ENCODE results near the gene B9D1. TPM values are rescaled to one million over a fixed set of nuclear protein-coding genes. Genes with fewer than 3 reads are reported as not detected.

The B9D1 gene
- total and polyA plus RNA-seq, 2 donors from 2014 or later = 32.1 to 67.5 TPM

DNA sequence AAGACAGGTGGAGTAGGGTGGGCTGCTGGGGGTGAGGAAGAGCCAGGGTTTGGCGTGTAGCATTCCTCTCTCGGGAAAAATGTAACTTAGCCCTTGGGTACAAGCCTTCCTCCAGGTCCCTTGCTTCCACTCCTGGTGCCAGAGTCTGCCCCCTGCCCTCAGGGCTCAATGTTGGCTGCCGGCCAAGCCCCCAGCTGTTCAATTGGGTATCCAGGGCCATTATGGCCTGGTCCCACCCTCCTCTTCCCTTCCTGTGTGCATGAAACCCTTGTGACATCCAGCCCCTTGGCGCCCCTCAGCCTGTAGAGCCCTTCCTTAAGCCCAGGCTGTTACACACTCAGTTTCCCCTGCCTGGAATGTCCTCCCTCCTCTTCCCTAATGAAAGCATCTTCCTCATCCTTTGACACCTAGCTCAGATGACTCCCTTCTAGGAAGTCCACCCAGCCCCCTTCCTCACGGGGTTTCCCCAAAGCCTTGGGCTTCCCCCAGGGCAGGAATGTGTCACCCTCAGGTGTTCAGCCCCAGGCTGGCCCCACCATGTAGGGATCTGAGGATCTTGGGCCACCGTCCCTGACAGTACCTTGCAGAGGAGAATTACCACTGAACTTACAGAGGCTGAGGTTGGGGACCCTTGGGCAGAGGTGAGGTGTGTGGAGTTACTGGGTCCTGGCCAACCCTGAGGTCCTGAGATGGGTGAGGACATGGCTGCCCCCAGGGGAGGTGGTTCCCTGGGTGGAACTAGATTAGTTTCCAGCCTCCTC, 30.0 kb downstream of the B9D1 start:
- Histone ChIP-seq H3K27ac (ENCODE audit: low read depth in 2 of 2, low read length in 2 of 2) (no peak overlapping the region), H3K4me3 (ENCODE audit: low read length in 3 of 3) (no peak overlapping the region), H3K36me3 (ENCODE audit: control insufficient read depth in 2 of 3, insufficient read depth in 3 of 3, low read length in 3 of 3) (peaks cover 0 to 4% (median 0%) of the 10 kb centered on the region in 3 donors), H3K27me3 (ENCODE audit: control insufficient read depth, insufficient read depth, low read length) (no peaks in the 10 kb centered on the region), H3K9ac (ENCODE audit: low read length in 3 of 3) (no peak overlapping the region), H3K9me3 (ENCODE audit: control insufficient read depth in 2 of 3, insufficient read depth in 1 of 3, low read length in 3 of 3) (no peaks in the 10 kb centered on the region), H3K4me1 (ENCODE audit: control insufficient read depth in 2 of 3, insufficient read depth in 2 of 3, low read depth in 1 of 3, low read length in 3 of 3) (peaks cover 0 to 9% (median 0%) of the 10 kb centered on the region in 3 donors)
- TF ChIP-seq CTCF (IDR thresholded peaks at IDR 0.05; ENCODE audit: borderline replicate concordance, extremely low read depth, insufficient read depth) = no peak
- DNase-seq (peak in 1 of 5 donors; percentile 38), FAIRE-seq (no peak)
- intact Hi-C loops (cut with DNase I) = no loop called here

DNA sequence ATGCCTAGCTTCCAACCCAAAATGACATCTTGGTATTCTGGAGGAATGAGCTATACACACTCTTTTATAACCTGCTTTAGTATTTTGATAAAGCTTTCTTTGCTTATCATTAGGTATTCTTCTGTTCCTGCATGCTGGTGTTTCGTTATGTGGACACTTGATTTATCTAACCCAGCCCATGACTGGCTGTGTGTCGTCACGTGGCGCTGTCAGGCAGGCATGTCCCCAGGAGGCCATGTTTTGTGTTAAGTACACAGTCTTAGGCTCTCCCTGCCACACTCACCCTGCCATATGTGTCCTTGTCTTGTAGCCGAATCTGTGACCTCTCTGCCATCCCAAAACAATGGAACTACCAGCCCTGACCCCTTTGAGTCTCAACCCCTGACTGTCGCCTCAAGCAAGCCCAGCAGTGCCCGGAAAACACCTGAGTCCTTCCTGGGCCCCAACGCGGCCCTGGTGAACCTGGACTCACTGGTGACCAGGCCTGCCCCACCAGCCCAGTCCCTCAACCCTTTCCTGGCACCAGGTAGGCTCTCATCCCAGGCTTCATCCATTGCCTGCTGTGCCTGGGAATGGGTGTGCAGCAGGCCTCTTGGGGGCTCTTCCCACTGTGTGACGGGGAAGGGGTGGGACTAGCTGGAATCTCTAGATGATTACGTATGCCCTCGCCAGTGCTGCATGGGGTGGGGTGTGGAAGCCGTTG, 30.8 kb downstream of the B9D1 start:
- TF ChIP-seq CTCF (IDR thresholded peaks at IDR 0.05; ENCODE audit: borderline replicate concordance, extremely low read depth, insufficient read depth) = no peak
- peaks cover 0 to under 1% (median 0%) of the 10 kb centered on the region in 3 donors for H3K4me1 ChIP-seq (ENCODE audit: control insufficient read depth in 2 of 3, insufficient read depth in 2 of 3, low read depth in 1 of 3, low read length in 3 of 3)
- H3K27me3 ChIP-seq (ENCODE audit: control insufficient read depth, insufficient read depth, low read length) = no peaks in the 10 kb centered on the region
- DNase-seq (no peak), FAIRE-seq (no peak)
- H3K27ac ChIP-seq (ENCODE audit: low read depth in 2 of 2, low read length in 2 of 2) = no peak overlapping the region
- H3K9me3 ChIP-seq (ENCODE audit: control insufficient read depth in 2 of 3, insufficient read depth in 1 of 3, low read length in 3 of 3) = no peaks in the 10 kb centered on the region
- H3K36me3 ChIP-seq (ENCODE audit: control insufficient read depth in 2 of 3, insufficient read depth in 3 of 3, low read length in 3 of 3) = peaks cover 0 to 4% (median 0%) of the 10 kb centered on the region in 3 donors
- no peak overlapping the region for H3K4me3 ChIP-seq (ENCODE audit: low read length in 3 of 3)
- intact Hi-C loops (cut with DNase I) = no loop called here
- no peak overlapping the region for H3K9ac ChIP-seq (ENCODE audit: low read length in 3 of 3)

DNA sequence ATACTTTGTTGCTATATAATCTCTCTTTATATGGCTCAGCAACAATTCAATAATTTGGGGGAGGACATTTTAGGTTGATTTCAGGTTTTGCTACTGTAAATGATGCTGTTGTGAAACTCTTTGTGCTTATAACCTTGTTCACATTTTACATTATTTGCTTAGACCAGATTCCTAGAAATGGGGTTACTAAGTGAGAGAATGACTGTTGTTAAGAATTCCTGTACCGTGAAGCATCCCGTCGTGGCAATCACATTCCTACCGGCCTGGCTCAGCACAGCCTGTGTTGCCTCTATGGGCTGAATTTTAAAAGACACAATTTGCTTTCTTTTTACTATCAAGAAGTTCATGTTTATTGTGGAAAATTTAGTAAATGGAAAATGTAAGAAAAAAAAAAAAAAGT, 31.4 kb downstream of the B9D1 start:
- FAIRE-seq = no peak
- intact Hi-C loops (cut with DNase I) = no loop called here

More for the DNA sequence above, 31.4 kb downstream of the B9D1 start:
- no peak for TF ChIP-seq CTCF (IDR thresholded peaks at IDR 0.05; ENCODE audit: borderline replicate concordance, extremely low read depth, insufficient read depth)
- Histone ChIP-seq H3K4me3 (ENCODE audit: low read length in 3 of 3) (no peak overlapping the region), H3K4me1 (ENCODE audit: control insufficient read depth in 2 of 3, insufficient read depth in 2 of 3, low read depth in 1 of 3, low read length in 3 of 3) (no peaks in the 10 kb centered on the region), H3K9ac (ENCODE audit: low read length in 3 of 3) (no peak overlapping the region), H3K36me3 (ENCODE audit: control insufficient read depth in 2 of 3, insufficient read depth in 3 of 3, low read length in 3 of 3) (peaks cover 0 to 4% (median 0%) of the 10 kb centered on the region in 3 donors), H3K27me3 (ENCODE audit: control insufficient read depth, insufficient read depth, low read length) (no peaks in the 10 kb centered on the region), H3K27ac (ENCODE audit: low read depth in 2 of 2, low read length in 2 of 2) (no peak overlapping the region), H3K9me3 (ENCODE audit: control insufficient read depth in 2 of 3, insufficient read depth in 1 of 3, low read length in 3 of 3) (no peaks in the 10 kb centered on the region)
- DNase-seq = peak in 1 of 5 donors; percentile 41
